Measurements from ENCODE around the gene MPL.

MPL gene

DNA sequence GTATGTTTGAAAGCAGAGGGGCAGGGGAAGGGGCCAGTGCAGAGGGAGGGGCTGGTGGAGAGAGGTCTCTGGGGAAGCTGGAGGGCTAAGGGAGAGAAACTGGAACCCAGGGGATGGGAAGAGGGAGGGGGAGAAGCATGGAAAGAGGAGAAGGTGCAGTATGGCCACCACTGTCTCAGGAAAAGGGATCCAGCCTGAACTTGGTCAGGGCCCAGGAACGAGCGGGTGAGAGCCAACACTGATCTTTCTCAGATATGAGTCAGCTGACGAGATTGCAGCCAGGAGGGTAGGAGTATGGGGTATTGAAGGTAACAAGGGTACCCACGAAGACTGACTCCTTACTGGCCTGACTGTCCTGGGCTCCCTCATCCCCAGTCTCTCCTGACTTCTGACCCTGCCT lies 18.8 kb upstream of the MPL start:
- H3K27me3 ChIP-seq (ENCODE audit: insufficient read depth, low read depth) = no peaks in the 10 kb centered on the region
- H4K20me1 ChIP-seq (ENCODE audit: insufficient read depth) = no peaks in the 10 kb centered on the region
- TF ChIP-seq, protein P1, sequence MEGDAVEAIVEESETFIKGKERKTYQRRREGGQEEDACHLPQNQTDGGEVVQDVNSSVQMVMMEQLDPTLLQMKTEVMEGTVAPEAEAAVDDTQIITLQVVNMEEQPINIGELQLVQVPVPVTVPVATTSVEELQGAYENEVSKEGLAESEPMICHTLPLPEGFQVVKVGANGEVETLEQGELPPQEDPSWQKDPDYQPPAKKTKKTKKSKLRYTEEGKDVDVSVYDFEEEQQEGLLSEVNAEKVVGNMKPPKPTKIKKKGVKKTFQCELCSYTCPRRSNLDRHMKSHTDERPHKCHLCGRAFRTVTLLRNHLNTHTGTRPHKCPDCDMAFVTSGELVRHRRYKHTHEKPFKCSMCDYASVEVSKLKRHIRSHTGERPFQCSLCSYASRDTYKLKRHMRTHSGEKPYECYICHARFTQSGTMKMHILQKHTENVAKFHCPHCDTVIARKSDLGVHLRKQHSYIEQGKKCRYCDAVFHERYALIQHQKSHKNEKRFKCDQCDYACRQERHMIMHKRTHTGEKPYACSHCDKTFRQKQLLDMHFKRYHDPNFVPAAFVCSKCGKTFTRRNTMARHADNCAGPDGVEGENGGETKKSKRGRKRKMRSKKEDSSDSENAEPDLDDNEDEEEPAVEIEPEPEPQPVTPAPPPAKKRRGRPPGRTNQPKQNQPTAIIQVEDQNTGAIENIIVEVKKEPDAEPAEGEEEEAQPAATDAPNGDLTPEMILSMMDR (conservative IDR thresholded peaks at IDR 0.05; ENCODE audit: low read depth, low read length) = no peak
- no peaks in the 10 kb centered on the region for H3K36me3 ChIP-seq (ENCODE audit: insufficient read depth)
- no peaks in the 10 kb centered on the region for H3K4me1 ChIP-seq (ENCODE audit: low read depth, poor library complexity, severe bottlenecking)
- H3K9ac ChIP-seq = no peak overlapping the region
- H3K27ac ChIP-seq = no peak overlapping the region
- H3K79me2 ChIP-seq (ENCODE audit: insufficient read depth, low read depth) = no peaks in the 10 kb centered on the region
- no peak overlapping the region for H3K4me2 ChIP-seq
- no peak overlapping the region for H3K4me3 ChIP-seq (IDR thresholded peaks at IDR 0.05; ENCODE audit: insufficient read depth, low read depth, low read length)
- H2AFZ ChIP-seq (ENCODE audit: low read depth) = no peak overlapping the region

DNA sequence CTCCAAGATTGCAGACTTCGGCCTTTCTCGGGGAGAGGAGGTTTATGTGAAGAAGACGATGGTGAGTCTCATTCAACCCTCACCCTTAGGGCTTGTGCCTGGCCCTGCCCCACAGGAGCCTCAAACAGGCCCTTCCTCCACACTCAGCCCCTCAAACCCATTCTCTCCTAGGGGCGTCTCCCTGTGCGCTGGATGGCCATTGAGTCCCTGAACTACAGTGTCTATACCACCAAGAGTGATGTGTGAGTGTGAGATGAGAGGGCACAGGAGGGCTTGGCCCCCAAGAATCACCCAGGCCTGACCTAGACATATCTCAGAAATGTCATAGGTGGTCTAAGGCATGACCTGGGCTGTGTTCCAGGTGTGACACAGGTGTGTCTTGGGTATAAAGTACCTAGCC lies 18.3 kb upstream of the MPL start:
- Histone ChIP-seq H3K4me3 (IDR thresholded peaks at IDR 0.05; ENCODE audit: insufficient read depth, low read depth, low read length) (no peak overlapping the region), H3K9ac (no peak overlapping the region), H3K4me2 (no peak overlapping the region), H3K27ac (no peak overlapping the region), H3K4me1 (ENCODE audit: low read depth, poor library complexity, severe bottlenecking) (no peaks in the 10 kb centered on the region), H3K79me2 (ENCODE audit: insufficient read depth, low read depth) (no peaks in the 10 kb centered on the region), H4K20me1 (ENCODE audit: insufficient read depth) (no peaks in the 10 kb centered on the region), H3K27me3 (ENCODE audit: insufficient read depth, low read depth) (no peaks in the 10 kb centered on the region), H3K36me3 (ENCODE audit: insufficient read depth) (no peaks in the 10 kb centered on the region), H2AFZ (ENCODE audit: low read depth) (no peak overlapping the region)
- TF ChIP-seq, protein P1 (conservative IDR thresholded peaks at IDR 0.05; ENCODE audit: low read depth, low read length) = no peak

DNA sequence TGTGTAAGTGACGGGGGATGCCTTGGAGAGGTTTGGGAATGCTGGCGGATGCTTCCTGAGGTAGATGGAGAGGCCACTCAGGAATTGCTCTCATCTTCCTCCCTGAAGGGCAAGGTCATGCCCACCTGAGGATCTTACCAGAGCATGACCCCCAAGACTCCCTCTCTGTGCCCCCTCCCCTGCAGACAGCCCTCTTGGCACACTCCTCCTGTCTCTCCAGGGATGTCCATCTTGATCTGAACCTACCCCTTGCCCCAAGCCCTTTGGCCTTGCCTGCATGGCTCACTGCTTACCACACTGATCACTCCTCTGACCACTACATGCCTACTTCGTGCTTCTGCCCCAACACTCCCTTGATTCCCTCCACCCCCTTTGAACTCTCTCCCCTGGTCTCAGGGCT lies 17.9 kb upstream of the MPL start:
- Histone ChIP-seq H3K4me1 (ENCODE audit: low read depth, poor library complexity, severe bottlenecking) (no peaks in the 10 kb centered on the region), H3K79me2 (ENCODE audit: insufficient read depth, low read depth) (no peaks in the 10 kb centered on the region), H3K9ac (no peak overlapping the region), H4K20me1 (ENCODE audit: insufficient read depth) (no peaks in the 10 kb centered on the region), H3K36me3 (ENCODE audit: insufficient read depth) (no peaks in the 10 kb centered on the region), H2AFZ (ENCODE audit: low read depth) (no peak overlapping the region), H3K4me2 (no peak overlapping the region), H3K4me3 (IDR thresholded peaks at IDR 0.05; ENCODE audit: insufficient read depth, low read depth, low read length) (no peak overlapping the region), H3K27me3 (ENCODE audit: insufficient read depth, low read depth) (no peaks in the 10 kb centered on the region), H3K27ac (no peak overlapping the region)
- TF ChIP-seq, protein P1 (conservative IDR thresholded peaks at IDR 0.05; ENCODE audit: low read depth, low read length) = no peak

DNA sequence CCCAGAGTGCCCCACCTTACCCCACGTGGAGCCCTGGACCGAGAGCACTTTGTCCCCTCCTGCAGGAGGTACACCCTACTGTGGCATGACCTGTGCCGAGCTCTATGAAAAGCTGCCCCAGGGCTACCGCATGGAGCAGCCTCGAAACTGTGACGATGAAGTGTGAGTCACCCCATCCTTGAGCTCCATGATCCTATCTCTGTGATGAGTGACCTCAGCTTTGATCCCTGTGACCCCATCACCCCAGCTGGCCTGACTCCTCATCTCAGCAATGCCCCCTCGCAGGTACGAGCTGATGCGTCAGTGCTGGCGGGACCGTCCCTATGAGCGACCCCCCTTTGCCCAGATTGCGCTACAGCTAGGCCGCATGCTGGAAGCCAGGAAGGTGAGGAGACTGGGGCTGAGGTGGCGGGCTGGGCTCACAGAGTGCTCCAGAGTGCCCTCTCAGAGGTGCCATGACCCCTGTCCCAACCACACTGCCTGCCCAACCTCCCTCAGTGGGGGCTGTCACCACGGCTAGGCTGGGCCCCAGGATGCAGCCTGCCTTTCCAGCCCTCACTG lies 16.2 kb upstream of the MPL start:
- Histone ChIP-seq H3K27me3 (ENCODE audit: insufficient read depth, low read depth) (no peaks in the 10 kb centered on the region), H3K27ac (no peak overlapping the region), H3K9ac (no peak overlapping the region), H3K4me3 (IDR thresholded peaks at IDR 0.05; ENCODE audit: insufficient read depth, low read depth, low read length) (no peak overlapping the region), H3K36me3 (ENCODE audit: insufficient read depth) (no peaks in the 10 kb centered on the region), H4K20me1 (ENCODE audit: insufficient read depth) (no peaks in the 10 kb centered on the region), H2AFZ (ENCODE audit: low read depth) (no peak overlapping the region), H3K4me2 (no peak overlapping the region), H3K4me1 (ENCODE audit: low read depth, poor library complexity, severe bottlenecking) (no peaks in the 10 kb centered on the region), H3K79me2 (ENCODE audit: insufficient read depth, low read depth) (no peaks in the 10 kb centered on the region)
- TF ChIP-seq, protein P1 (conservative IDR thresholded peaks at IDR 0.05; ENCODE audit: low read depth, low read length) = no peak
